NCI-H2029 (cell line): ENCODE data around the gene NMNAT2.

Experiments
- DNase-seq: peaks from one replicate; lab custom pipeline; 2025; lab: John Stamatoyannopoulos, UW

Gene NMNAT2

GRCh38 chr1:183310753-183311479, 107.3 kb downstream of the NMNAT2 start:
- DNase-seq = no peak

GRCh38 chr1:183308719-183309118, 109.5 kb downstream of the NMNAT2 start:
- DNase-seq = no peak

- no peak for DNase-seq
Measured at GRCh38 chr1:183306317-183307042, 111.7 kb downstream of the NMNAT2 start.

- no peak for DNase-seq
Measured at GRCh38 chr1:183304440-183305107, 113.6 kb downstream of the NMNAT2 start.

- DNase-seq = no peak
Measured at GRCh38 chr1:183303901-183304300, 114.3 kb downstream of the NMNAT2 start.

- DNase-seq = no peak
Measured at GRCh38 chr1:183303323-183303645, 114.9 kb downstream of the NMNAT2 start.

GRCh38 chr1:183302452-183303322, 115.5 kb downstream of the NMNAT2 start:
- DNase-seq = no peak

GRCh38 chr1:183301239-183301638, 116.9 kb downstream of the NMNAT2 start:
- DNase-seq = no peak

GRCh38 chr1:183300828-183301227, 117.4 kb downstream of the NMNAT2 start:
- DNase-seq = no peak

- DNase-seq = no peak
Measured at GRCh38 chr1:183300395-183300794, 117.8 kb downstream of the NMNAT2 start.

GRCh38 chr1:183296782-183297181, 121.4 kb downstream of the NMNAT2 start:
- no peak for DNase-seq

GRCh38 chr1:183295521-183295920, 122.7 kb downstream of the NMNAT2 start:
- DNase-seq = no peak

GRCh38 chr1:183293876-183294275, 124.3 kb downstream of the NMNAT2 start:
- DNase-seq = no peak

GRCh38 chr1:183293241-183293640, 124.9 kb downstream of the NMNAT2 start:
- DNase-seq = no peak

- DNase-seq = no peak
Measured at GRCh38 chr1:183291802-183292514, 126.2 kb downstream of the NMNAT2 start.

- DNase-seq = no peak
Measured at GRCh38 chr1:183291216-183291762, 126.9 kb downstream of the NMNAT2 start.

GRCh38 chr1:183290628-183291027, 127.6 kb downstream of the NMNAT2 start:
- DNase-seq = no peak

GRCh38 chr1:183289051-183289496, 129.1 kb downstream of the NMNAT2 start:
- no peak for DNase-seq

- no peak for DNase-seq
Measured at GRCh38 chr1:183288583-183288982, 129.6 kb downstream of the NMNAT2 start.

GRCh38 chr1:183287191-183287675, 130.9 kb downstream of the NMNAT2 start:
- no peak for DNase-seq

- DNase-seq = no peak
Measured at GRCh38 chr1:183285746-183286145, 132.4 kb downstream of the NMNAT2 start.
